Activated naive CD8-positive, alpha-beta T cell treated with anti-CD3 and anti-CD28 coated beads for 36 hours (primary cell): ENCODE measurements around the gene PDZD4. TPM values are rescaled to one million over a fixed set of nuclear protein-coding genes. Genes with fewer than 3 reads are reported as not detected.

Experiments
- DNase-seq: peaks from one replicate; pipeline ENCODE4 v3.0.0; 2021
- H3K27ac Mint-ChIP-seq: one replicate; pipeline ENCODE4 v1.8.0; 2022; ENCODE audit warnings: mild to moderate bottlenecking, moderate library complexity, mixed read lengths
- H3K27me3 Mint-ChIP-seq: one replicate; pipeline ENCODE4 v1.8.0; 2022; ENCODE audit warnings: mild to moderate bottlenecking, mixed read lengths
- H3K36me3 Mint-ChIP-seq: one replicate; pipeline ENCODE4 v1.8.0; 2021; ENCODE audit warnings: mild to moderate bottlenecking, mixed read lengths
- H3K4me1 Mint-ChIP-seq: one replicate; pipeline ENCODE4 v1.8.0; 2021; ENCODE audit warnings: mixed read lengths
- H3K4me3 Mint-ChIP-seq: one replicate; pipeline ENCODE4 v1.8.0; 2022; ENCODE audit warnings: mild to moderate bottlenecking, moderate library complexity, mixed read lengths
- H3K9me3 Mint-ChIP-seq: one replicate; pipeline ENCODE4 v1.8.0; 2022; ENCODE audit warnings: mixed read lengths
- total RNA-seq, 2 experiments: library from RNA; stranded (reverse); gene quantifications; one replicate each; pipeline ENCODE4 v1.2.3, GENCODE V29; 2021

The PDZD4 gene
- total RNA-seq, 2 experiments from 2014 or later = 0.38 to 0.70 TPM

DNA sequence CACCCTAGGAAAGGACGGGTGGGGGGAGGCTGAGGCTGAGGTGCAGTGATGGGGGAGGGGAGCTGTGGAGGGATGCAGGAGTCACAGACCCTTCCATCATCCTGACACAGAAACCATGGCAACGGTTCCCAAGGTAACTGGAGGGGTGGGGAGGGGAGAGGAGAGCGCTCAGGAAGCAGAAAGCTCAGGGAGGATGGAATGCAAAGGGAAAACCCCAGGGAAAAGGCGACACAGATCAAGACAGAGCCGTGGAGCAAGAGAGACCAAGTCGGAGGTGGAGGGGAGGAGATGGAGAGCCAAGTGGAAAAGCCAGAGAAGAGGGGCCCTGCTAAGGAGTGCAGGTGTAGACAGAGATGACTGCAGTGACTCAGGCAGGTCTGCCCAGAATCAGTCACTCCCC, 41.1 kb upstream of the PDZD4 start:
- Mint-ChIP-seq H3K9me3 (no peaks in the 10 kb centered on the region), H3K4me1 (no peaks in the 10 kb centered on the region), H3K27me3 (peaks cover 24% of the 10 kb centered on the region), H3K36me3 (no peaks in the 10 kb centered on the region), H3K4me3 (no peak overlapping the region), H3K27ac (no peak overlapping the region)
- no peak for DNase-seq

DNA sequence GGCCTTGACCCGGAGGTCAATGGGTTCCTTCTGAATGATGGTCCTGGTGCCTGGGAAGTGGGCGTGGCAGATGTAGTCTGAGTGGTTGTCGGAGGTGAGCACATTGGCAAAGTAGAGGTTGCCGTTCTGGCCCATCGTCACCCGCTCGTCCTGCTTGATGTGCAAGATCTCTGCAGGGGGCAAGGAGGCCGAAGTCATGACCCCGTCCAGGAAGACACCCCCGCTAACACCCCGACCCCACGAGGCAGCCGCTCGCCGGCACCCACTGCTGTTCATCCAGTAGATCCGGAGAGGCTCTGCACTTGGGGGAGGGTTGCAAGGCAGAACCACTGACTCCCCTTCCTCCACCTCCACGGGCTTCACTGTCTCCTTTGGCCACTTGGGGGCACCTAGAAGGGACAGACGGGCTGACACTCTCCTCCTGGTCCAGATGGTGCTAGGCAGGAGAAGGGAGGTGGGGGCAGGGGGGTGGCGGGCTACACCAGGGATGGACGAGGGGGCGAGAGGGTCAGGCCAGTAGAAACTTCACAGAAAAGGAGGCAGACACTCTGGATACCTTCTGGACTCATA, 40.5 kb upstream of the PDZD4 start:
- no peak overlapping the region for H3K27ac Mint-ChIP-seq
- no peak for DNase-seq
- H3K9me3 Mint-ChIP-seq = no peaks in the 10 kb centered on the region
- H3K4me3 Mint-ChIP-seq = no peak overlapping the region
- no peaks in the 10 kb centered on the region for H3K36me3 Mint-ChIP-seq
- no peaks in the 10 kb centered on the region for H3K4me1 Mint-ChIP-seq
- peaks cover 19% of the 10 kb centered on the region for H3K27me3 Mint-ChIP-seq

- Mint-ChIP-seq H3K4me1 (no peaks in the 10 kb centered on the region), H3K27me3 (peaks cover 17% of the 10 kb centered on the region), H3K4me3 (no peak overlapping the region), H3K36me3 (no peaks in the 10 kb centered on the region), H3K27ac (no peak overlapping the region), H3K9me3 (no peaks in the 10 kb centered on the region)
- DNase-seq = no peak
Measured at GRCh38 chrX:153870288-153870690, 39.9 kb upstream of the PDZD4 start.

DNA sequence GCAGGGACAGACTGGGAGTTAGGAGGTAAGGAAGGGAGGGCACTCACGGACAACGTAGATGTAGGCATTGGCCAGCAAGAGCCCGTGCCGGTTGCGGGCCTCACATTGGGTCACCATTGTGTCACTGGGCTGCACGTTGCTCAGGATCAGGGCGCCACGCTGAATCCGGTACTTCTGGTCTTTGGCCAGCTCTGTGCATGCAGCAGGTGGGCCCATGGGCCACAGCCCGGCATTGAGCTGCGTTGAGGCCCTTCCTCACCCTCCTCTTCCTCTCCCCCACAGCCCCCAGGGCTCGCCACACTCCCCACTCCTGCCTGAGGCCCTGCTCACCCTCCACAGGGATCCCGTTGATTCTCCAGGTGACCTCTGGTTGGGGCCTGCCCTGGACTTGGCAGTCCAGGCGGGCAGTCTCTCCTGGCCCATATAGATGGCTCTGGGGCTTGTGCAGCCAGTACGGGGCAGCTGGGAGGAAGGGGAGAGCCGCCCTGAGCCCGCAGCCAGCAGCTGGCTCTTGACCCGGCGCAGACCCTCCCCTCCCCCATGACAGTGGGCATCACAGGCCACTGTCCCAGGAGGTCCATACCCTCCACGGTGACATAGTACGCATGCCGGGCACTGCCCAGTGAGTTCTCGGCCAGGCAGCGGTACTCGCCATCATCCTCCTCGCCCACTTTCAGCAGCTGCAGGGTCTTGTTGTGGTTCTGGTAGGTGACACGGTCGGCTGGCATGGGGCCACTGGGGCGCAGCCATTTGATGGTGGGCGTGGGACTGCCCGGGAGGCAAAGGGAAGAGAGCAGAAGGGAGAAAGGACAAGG, 39.3 kb upstream of the PDZD4 start:
- H3K27me3 Mint-ChIP-seq = peaks cover 13% of the 10 kb centered on the region
- DNase-seq = no peak
- H3K4me3 Mint-ChIP-seq = no peak overlapping the region
- no peaks in the 10 kb centered on the region for H3K9me3 Mint-ChIP-seq
- no peaks in the 10 kb centered on the region for H3K36me3 Mint-ChIP-seq
- no peaks in the 10 kb centered on the region for H3K4me1 Mint-ChIP-seq
- no peak overlapping the region for H3K27ac Mint-ChIP-seq

- DNase-seq = no peak
- no peaks in the 10 kb centered on the region for H3K36me3 Mint-ChIP-seq
- peaks cover 12% of the 10 kb centered on the region for H3K27me3 Mint-ChIP-seq
- H3K9me3 Mint-ChIP-seq = no peaks in the 10 kb centered on the region
- no peaks in the 10 kb centered on the region for H3K4me1 Mint-ChIP-seq
- H3K27ac Mint-ChIP-seq = no peak overlapping the region
- H3K4me3 Mint-ChIP-seq = no peak overlapping the region
Measured at GRCh38 chrX:153868576-153869472, 38.5 kb upstream of the PDZD4 start.

DNA sequence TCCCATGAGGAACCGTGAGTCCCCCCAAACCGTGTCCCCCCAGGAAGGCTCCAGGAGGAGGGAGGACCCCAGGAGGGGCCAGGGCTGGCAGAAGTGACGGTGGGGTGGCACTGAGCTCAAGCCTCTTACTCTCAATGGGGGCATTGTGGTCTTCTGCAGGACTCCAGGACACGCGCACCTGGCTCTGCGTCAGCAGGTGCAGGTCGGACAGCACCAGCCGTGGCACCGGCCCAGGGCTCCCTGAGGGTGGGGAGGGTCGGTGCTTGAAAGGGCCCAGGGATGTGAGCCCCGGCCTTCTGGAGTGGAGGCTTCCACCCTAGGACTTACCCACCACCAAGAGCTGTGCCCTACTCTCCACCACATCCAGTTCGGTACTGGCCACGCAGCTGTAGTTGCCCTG, 37.3 kb upstream of the PDZD4 start:
- H3K27ac Mint-ChIP-seq = no peak overlapping the region
- DNase-seq = no peak
- H3K9me3 Mint-ChIP-seq = no peaks in the 10 kb centered on the region
- no peaks in the 10 kb centered on the region for H3K4me1 Mint-ChIP-seq
- no peaks in the 10 kb centered on the region for H3K36me3 Mint-ChIP-seq
- no peak overlapping the region for H3K4me3 Mint-ChIP-seq
- peaks cover 10% of the 10 kb centered on the region for H3K27me3 Mint-ChIP-seq

GRCh38 chrX:153867139-153867538, 36.8 kb upstream of the PDZD4 start:
- DNase-seq = no peak
- Mint-ChIP-seq H3K4me3 (no peak overlapping the region), H3K36me3 (no peaks in the 10 kb centered on the region), H3K27me3 (peaks cover 5% of the 10 kb centered on the region), H3K27ac (no peak overlapping the region), H3K4me1 (no peaks in the 10 kb centered on the region), H3K9me3 (no peaks in the 10 kb centered on the region)

DNA sequence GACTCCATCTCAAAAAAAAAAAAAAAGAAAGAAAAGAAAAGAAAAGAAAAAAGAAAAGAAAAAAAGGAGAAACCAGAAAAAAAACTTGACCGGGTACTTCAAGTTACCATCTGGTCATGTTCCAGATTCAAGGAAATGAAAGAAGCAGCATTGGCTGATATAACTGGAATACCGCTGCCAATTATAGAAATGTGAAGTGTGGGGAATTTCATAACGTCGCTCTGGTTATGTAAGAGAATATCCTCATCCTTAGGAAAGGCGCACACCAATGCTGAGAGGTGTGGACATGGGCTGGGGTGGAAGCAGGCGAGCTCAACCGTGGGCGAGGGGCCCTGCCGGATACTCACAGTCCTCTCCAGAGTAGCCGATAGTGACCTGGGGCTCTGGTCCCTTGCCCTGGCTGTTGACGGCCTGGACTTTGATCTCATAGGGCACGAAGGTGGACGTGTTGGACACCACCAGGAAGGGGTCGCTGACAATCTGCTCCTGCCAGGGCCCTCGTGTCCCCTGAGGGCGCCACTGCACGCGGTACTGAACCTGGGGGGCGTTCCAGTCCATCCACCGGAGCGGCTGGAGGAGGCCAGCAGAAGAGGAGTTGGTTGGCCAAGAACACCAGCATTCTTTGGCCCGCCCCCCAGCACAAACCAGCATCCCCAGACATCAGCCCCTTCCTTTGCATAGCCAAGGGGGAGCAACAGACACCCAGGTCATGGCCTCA, 36.1 kb upstream of the PDZD4 start:
- H3K9me3 Mint-ChIP-seq = no peaks in the 10 kb centered on the region

DNA sequence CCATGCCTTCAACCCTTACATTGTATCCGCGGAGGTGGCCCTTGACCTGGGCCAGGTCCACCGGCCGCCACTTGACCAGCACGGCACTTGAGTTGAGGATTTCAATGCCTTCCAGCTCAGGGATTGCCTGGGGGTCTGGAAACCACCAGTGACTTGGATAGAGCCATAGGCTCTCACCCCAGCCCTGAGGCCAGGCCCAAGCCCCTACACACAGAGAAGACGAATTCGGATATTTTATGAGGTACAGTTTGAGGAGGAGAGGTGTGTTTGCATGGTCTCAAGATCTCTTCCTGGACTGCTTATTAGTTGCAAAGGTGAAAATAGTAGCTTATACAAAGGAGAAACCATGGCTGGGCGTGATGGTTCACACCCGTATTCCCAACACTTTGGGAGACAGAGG, 35.3 kb upstream of the PDZD4 start:
- Mint-ChIP-seq H3K27me3 (no peaks in the 10 kb centered on the region), H3K27ac (no peak overlapping the region), H3K4me3 (no peak overlapping the region), H3K4me1 (no peaks in the 10 kb centered on the region), H3K9me3 (no peaks in the 10 kb centered on the region), H3K36me3 (no peaks in the 10 kb centered on the region)
- DNase-seq = no peak

More for the DNA sequence above, 36.1 kb upstream of the PDZD4 start:
- H3K4me1 Mint-ChIP-seq = no peaks in the 10 kb centered on the region
- H3K27me3 Mint-ChIP-seq = peaks cover 4% of the 10 kb centered on the region
- H3K4me3 Mint-ChIP-seq = no peak overlapping the region
- H3K27ac Mint-ChIP-seq = no peak overlapping the region
- no peaks in the 10 kb centered on the region for H3K36me3 Mint-ChIP-seq
- no peak for DNase-seq

DNA sequence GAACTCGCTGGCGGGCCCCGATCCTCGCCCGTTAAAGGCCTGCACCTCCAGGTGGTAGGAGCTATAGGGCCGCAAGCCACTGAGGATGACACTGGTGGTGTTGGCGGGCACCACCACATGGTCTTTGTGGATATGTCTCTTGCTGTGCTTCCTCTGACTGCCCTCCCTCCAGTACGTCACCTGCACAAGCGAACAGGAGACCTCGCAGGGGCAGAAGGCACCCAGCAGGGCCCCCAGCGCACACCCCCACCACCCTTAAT, 34.9 kb upstream of the PDZD4 start:
- Mint-ChIP-seq H3K27ac (no peak overlapping the region), H3K9me3 (no peaks in the 10 kb centered on the region), H3K4me1 (no peaks in the 10 kb centered on the region), H3K4me3 (no peak overlapping the region), H3K27me3 (no peaks in the 10 kb centered on the region), H3K36me3 (no peaks in the 10 kb centered on the region)
- DNase-seq = no peak

GRCh38 chrX:153864561-153865320, 34.4 kb upstream of the PDZD4 start:
- H3K36me3 Mint-ChIP-seq = no peaks in the 10 kb centered on the region
- no peak overlapping the region for H3K4me3 Mint-ChIP-seq
- no peak overlapping the region for H3K27ac Mint-ChIP-seq

DNA sequence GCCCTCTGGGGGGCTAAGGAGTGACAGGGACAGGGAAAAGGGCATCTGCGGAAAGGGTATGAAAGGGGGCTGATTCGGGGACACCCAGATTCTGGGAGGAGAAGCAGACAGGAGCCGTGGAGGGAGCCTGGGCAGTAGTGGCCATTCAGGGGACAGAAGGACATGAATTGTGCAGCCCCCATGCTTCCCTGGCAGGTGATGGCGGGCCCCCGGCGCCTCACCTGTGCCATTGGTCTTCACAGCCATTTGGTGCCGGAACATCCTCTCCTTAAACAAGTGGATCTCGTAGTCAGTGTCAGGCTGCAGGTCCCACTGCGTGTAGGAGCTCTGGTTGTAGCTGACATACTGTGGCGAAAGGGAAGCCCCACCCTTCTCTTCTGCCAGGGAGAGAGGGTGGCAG, 33.8 kb upstream of the PDZD4 start:
- no peaks in the 10 kb centered on the region for H3K9me3 Mint-ChIP-seq
- no peak for DNase-seq
- no peaks in the 10 kb centered on the region for H3K4me1 Mint-ChIP-seq
- H3K27me3 Mint-ChIP-seq = no peaks in the 10 kb centered on the region
- H3K27ac Mint-ChIP-seq = no peak overlapping the region
- no peaks in the 10 kb centered on the region for H3K36me3 Mint-ChIP-seq
- no peak overlapping the region for H3K4me3 Mint-ChIP-seq

More at GRCh38 chrX:153864561-153865320, 34.4 kb upstream of the PDZD4 start:
- H3K9me3 Mint-ChIP-seq = no peaks in the 10 kb centered on the region
- no peaks in the 10 kb centered on the region for H3K4me1 Mint-ChIP-seq
- no peak for DNase-seq
- H3K27me3 Mint-ChIP-seq = no peaks in the 10 kb centered on the region

- H3K27me3 Mint-ChIP-seq = no peaks in the 10 kb centered on the region
- no peak for DNase-seq
- H3K4me1 Mint-ChIP-seq = no peaks in the 10 kb centered on the region
- no peaks in the 10 kb centered on the region for H3K9me3 Mint-ChIP-seq
- H3K4me3 Mint-ChIP-seq = no peak overlapping the region
- H3K36me3 Mint-ChIP-seq = no peaks in the 10 kb centered on the region
- H3K27ac Mint-ChIP-seq = no peak overlapping the region
Measured at GRCh38 chrX:153863251-153863991, 33.1 kb upstream of the PDZD4 start.
